ENCODE measurements around the gene ATG16L1. TPM values are rescaled to one million over a fixed set of nuclear protein-coding genes. Genes with fewer than 3 reads are reported as not detected.

The ATG16L1 gene
- total RNA-seq, 1 experiment from 2014 or later, result 26.4 TPM

DNA sequence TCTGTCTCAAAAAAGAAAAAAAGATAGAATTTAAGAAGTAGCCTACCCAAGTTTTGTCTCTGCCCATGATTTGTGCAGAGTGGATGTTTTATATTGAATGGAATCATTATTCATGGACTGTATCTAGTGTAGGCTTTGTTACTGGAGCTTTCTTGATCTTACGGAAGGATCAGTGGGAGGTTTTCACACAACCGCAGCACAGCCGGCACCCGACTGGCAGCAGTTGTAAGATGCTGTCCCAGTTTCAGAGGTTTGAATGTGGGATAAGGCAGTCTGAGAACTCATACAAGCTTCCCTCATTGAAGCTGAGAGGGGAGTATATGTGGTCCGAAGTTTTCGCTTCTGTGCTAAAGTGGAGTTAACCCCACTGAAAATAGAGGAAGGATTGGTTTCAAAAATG, 36.4 kb downstream of the ATG16L1 start:
- ChIA-PET POLR2A (no interaction called here), CTCF (interaction anchor here (1.5 kb wide), 1 partner anchor 17 kb away, joined by 5 read pairs; no protein-coding TSS in a partner anchor)
- Mint-ChIP-seq H3K4me1 (ENCODE audit: insufficient read depth, unreplicated experiment) (no peaks in the 10 kb centered on the region), H3K27ac (ENCODE audit: low read depth, unreplicated experiment) (no peak overlapping the region), H3K27me3 (ENCODE audit: insufficient read depth, unreplicated experiment) (no peaks in the 10 kb centered on the region), H3K4me3 (ENCODE audit: unreplicated experiment) (no peak overlapping the region), H3K9me3 (ENCODE audit: unreplicated experiment) (no peaks in the 10 kb centered on the region), H3K36me3 (ENCODE audit: insufficient read depth, unreplicated experiment) (peaks cover 69% of the 10 kb centered on the region)
- DNase-seq (ENCODE audit: unreplicated experiment), result no peak
- no TSS peak for BruUV-seq (replicated peaks)
- intact Hi-C loops (cut with micrococcal nuclease), result no loop called here
- TF ChIP-seq, protein P1, sequence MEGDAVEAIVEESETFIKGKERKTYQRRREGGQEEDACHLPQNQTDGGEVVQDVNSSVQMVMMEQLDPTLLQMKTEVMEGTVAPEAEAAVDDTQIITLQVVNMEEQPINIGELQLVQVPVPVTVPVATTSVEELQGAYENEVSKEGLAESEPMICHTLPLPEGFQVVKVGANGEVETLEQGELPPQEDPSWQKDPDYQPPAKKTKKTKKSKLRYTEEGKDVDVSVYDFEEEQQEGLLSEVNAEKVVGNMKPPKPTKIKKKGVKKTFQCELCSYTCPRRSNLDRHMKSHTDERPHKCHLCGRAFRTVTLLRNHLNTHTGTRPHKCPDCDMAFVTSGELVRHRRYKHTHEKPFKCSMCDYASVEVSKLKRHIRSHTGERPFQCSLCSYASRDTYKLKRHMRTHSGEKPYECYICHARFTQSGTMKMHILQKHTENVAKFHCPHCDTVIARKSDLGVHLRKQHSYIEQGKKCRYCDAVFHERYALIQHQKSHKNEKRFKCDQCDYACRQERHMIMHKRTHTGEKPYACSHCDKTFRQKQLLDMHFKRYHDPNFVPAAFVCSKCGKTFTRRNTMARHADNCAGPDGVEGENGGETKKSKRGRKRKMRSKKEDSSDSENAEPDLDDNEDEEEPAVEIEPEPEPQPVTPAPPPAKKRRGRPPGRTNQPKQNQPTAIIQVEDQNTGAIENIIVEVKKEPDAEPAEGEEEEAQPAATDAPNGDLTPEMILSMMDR (IDR thresholded peaks at IDR 0.05; ENCODE audit: unreplicated experiment), result no peak

DNA sequence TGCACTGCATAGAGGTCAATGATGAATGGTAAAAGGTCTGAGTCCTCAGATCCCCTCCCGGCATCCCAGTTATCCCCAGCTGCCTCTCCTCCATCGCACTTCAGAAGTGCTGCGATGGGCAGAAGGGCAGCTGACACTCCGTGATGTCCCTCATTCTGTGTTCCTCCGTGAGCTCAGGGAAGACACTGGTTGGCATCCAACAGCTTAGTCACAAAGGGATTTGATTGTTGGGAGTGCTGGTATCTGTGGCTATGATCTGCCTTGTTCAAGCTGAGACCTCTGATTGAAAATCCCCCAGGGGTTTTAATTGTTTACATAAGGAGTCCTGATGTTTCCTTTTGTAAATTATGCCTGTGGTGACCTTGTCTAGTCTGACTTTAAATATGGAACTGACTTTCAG, 37.2 kb downstream of the ATG16L1 start:
- H3K27me3 Mint-ChIP-seq (ENCODE audit: insufficient read depth, unreplicated experiment), result no peaks in the 10 kb centered on the region
- no peaks in the 10 kb centered on the region for H3K4me1 Mint-ChIP-seq (ENCODE audit: insufficient read depth, unreplicated experiment)
- H3K4me3 Mint-ChIP-seq (ENCODE audit: unreplicated experiment), result no peak overlapping the region
- peaks cover 69% of the 10 kb centered on the region for H3K36me3 Mint-ChIP-seq (ENCODE audit: insufficient read depth, unreplicated experiment)
- no peak for DNase-seq (ENCODE audit: unreplicated experiment)
- BruUV-seq (replicated peaks), result no TSS peak
- no peaks in the 10 kb centered on the region for H3K9me3 Mint-ChIP-seq (ENCODE audit: unreplicated experiment)
- TF ChIP-seq, protein P1 (IDR thresholded peaks at IDR 0.05; ENCODE audit: unreplicated experiment), result no peak
- CTCF ChIA-PET, result no interaction called here
- peak overlapping the region; percentile 39 for H3K27ac Mint-ChIP-seq (ENCODE audit: low read depth, unreplicated experiment)
- intact Hi-C loops (cut with micrococcal nuclease), result no loop called here
- POLR2A ChIA-PET, result no interaction called here

DNA sequence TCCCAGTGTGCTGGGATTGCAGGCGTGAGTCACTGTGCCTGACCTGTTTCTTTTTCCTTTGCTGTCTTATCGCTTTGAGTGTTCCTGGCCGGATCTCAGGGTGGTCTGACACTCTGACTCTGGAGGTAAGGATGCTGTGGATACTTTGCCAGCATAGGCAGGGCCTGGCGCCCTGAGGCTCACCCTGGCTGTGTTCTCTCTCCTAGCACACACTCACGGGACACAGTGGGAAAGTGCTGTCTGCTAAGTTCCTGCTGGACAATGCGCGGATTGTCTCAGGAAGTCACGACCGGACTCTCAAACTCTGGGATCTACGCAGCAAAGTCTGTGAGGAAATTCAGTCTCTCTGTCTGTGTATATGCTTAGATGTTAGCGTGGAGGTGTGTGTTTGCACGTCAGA, 38.2 kb downstream of the ATG16L1 start:
- H3K4me1 Mint-ChIP-seq (ENCODE audit: insufficient read depth, unreplicated experiment), result no peaks in the 10 kb centered on the region
- no TSS peak for BruUV-seq (replicated peaks)
- H3K4me3 Mint-ChIP-seq (ENCODE audit: unreplicated experiment), result no peak overlapping the region
- intact Hi-C loops (cut with micrococcal nuclease), result loop anchor here (5.0 kb wide), 2 partner anchors 63 to 153 kb away; partner anchors contain the start of gene DGKD
- DNase-seq (ENCODE audit: unreplicated experiment), result no peak
- no peaks in the 10 kb centered on the region for H3K27me3 Mint-ChIP-seq (ENCODE audit: insufficient read depth, unreplicated experiment)
- H3K27ac Mint-ChIP-seq (ENCODE audit: low read depth, unreplicated experiment), result peak overlapping the region; percentile 39
- TF ChIP-seq, protein P1 (IDR thresholded peaks at IDR 0.05; ENCODE audit: unreplicated experiment), result no peak
- H3K9me3 Mint-ChIP-seq (ENCODE audit: unreplicated experiment), result no peaks in the 10 kb centered on the region
- CTCF ChIA-PET, result interaction anchor here (0.7 kb wide), 1 partner anchor 972 kb away, joined by 3 read pairs; no protein-coding TSS in a partner anchor
- POLR2A ChIA-PET, result no interaction called here
- peaks cover 69% of the 10 kb centered on the region for H3K36me3 Mint-ChIP-seq (ENCODE audit: insufficient read depth, unreplicated experiment)

DNA sequence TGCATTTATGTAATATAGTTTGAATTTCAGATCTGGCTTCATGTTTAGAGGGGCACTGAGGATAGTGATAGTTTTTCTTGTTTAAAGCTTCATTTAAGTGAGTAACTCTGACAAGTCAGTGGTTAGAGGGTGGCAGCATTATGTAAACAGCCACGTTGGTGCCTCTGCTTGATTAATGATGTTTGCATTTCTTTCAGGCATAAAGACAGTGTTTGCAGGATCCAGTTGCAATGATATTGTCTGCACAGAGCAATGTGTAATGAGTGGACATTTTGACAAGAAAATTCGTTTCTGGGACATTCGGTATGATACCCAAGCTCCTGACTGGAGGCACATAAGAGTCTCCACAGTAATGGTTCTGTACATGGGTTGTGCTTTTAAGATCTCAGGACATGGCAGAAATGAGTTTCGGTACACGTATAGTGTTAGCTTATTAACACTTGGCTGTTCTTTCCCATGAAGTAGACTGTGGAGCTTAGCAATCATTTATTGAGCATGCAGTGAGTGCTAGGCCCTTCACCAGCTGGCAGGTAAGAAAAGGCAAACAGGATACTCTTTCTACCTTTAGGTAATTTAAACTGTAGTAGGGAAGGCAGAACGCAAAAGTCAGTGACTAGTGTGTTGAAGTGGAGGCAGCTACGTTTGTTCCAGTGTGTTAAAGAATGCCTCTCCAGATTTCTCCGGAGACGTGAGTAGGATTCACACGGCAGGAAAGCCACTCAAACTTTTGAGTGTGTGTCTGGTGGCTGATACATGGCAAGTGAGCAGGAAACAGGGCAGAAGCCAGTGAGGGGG, 38.8 kb downstream of the ATG16L1 start:
- Mint-ChIP-seq H3K27me3 (ENCODE audit: insufficient read depth, unreplicated experiment) (no peaks in the 10 kb centered on the region), H3K4me1 (ENCODE audit: insufficient read depth, unreplicated experiment) (no peaks in the 10 kb centered on the region), H3K36me3 (ENCODE audit: insufficient read depth, unreplicated experiment) (peaks cover 65% of the 10 kb centered on the region), H3K9me3 (ENCODE audit: unreplicated experiment) (no peaks in the 10 kb centered on the region), H3K27ac (ENCODE audit: low read depth, unreplicated experiment) (peak overlapping the region; percentile 39), H3K4me3 (ENCODE audit: unreplicated experiment) (no peak overlapping the region)
- no TSS peak for BruUV-seq (replicated peaks)
- intact Hi-C loops (cut with micrococcal nuclease), result loop anchor here (5.0 kb wide), 2 partner anchors 62 to 152 kb away; partner anchors contain the start of gene DGKD
- TF ChIP-seq, protein P1 (IDR thresholded peaks at IDR 0.05; ENCODE audit: unreplicated experiment), result no peak
- ChIA-PET POLR2A (no interaction called here), CTCF (no interaction called here)
- no peak for DNase-seq (ENCODE audit: unreplicated experiment)

All from MCF 10A (cell line).